ENCODE data around the gene CATSPERD.

GRCh38 chr19:5677136-5677535 is 43.3 kb upstream of the CATSPERD start:
- TF ChIP-seq GATA2 (IDR thresholded peaks at IDR 0.05; ENCODE audit: low read depth, low read length) (no peak), GATA3 (IDR thresholded peaks at IDR 0.05; ENCODE audit: low read depth, low read length) (no peak)
